ENCODE measurements around the gene THEM4.

GRCh38 chr1:151839082-151839412 lies 70.3 kb downstream of the THEM4 start:
- no peak for TF ChIP-seq CTCF (IDR thresholded peaks at IDR 0.05)
- no peak for TF ChIP-seq POLR2A (IDR thresholded peaks at IDR 0.05)

Data from testis (tissue), 2 donors.